IMR-90 (cell line): Measurements from ENCODE around the gene KIF18B. TPM values are rescaled to one million over a fixed set of nuclear protein-coding genes. Genes with fewer than 3 reads are reported as not detected.

Experiments used
- ATAC-seq: fragments of 200-7000 bp; cut with Tn5 transposase; 2 replicates; pipeline ENCODE4 v1.9.1; 2020; ENCODE audit warnings: low read depth, mild to moderate bottlenecking, moderate library complexity
- BruUV-seq: library from RNA; stranded (reverse); fragments of 400-500 nt; replicated peaks from 2 replicates; lab custom pipeline; 2021; lab: Mats Ljungman, UMichigan
- CTCF ChIA-PET: fragments of 300-600 bp; formaldehyde crosslinking; extraction: SDS; loops from one replicate; lab custom pipeline; 2021; ENCODE audit warnings: antibody characterized with exemption; lab: Yijun Ruan, JAX
- POLR2A ChIA-PET: fragments of 300-600 bp; sonication (Branson Sonifier 250); formaldehyde crosslinking; loops from one replicate; lab custom pipeline; 2022; ENCODE audit warnings: antibody characterized with exemption; ENCODE audit not compliant: unreplicated experiment; lab: Charles Lee
- DNase-seq: peaks from one replicate; pipeline ENCODE4 v3.0.0; 2013
- H2AFZ ChIP-seq: replicated peaks from 2 replicates; pipeline ENCODE3; 2013; ENCODE audit warnings: low read length, mild to moderate bottlenecking; ENCODE audit not compliant: poor library complexity
- H2AK5ac ChIP-seq: 2 replicates; pipeline ENCODE4 v1.6.1; 2013; ENCODE audit warnings: low read depth, low read length, inconsistent platforms
- H2AK9ac ChIP-seq: replicated peaks from 2 replicates; pipeline ENCODE3; 2013; ENCODE audit warnings: mild to moderate bottlenecking, low read depth, low read length, moderate library complexity; ENCODE audit not compliant: poor library complexity
- H2BK120ac ChIP-seq: 2 replicates; pipeline ENCODE4 v1.6.1; 2013; ENCODE audit warnings: low read depth, low read length, inconsistent platforms
- H2BK15ac ChIP-seq: 3 replicates; pipeline ENCODE4 v1.6.1; 2013; ENCODE audit warnings: low read depth, low read length, inconsistent platforms
- H2BK20ac ChIP-seq: 2 replicates; pipeline ENCODE4 v1.6.1; 2013; ENCODE audit warnings: low read depth, mild to moderate bottlenecking, inconsistent platforms, low read length, moderate library complexity
- H2BK5ac ChIP-seq: 2 replicates; pipeline ENCODE4 v1.6.1; 2013; ENCODE audit warnings: mild to moderate bottlenecking, low read depth, low read length, inconsistent platforms; ENCODE audit not compliant: poor library complexity, severe bottlenecking
- H3K14ac ChIP-seq: replicated peaks from 2 replicates; pipeline ENCODE4 v1.6.1; 2013; ENCODE audit warnings: low read depth, low read length, inconsistent platforms
- H3K18ac ChIP-seq: 2 replicates; pipeline ENCODE4 v1.6.1; 2013; ENCODE audit warnings: low read depth, low read length, control low read depth
- H3K23ac ChIP-seq: 2 replicates; pipeline ENCODE4 v1.6.1; 2013; ENCODE audit warnings: low read depth, low read length, inconsistent platforms
- H3K27ac ChIP-seq: 2 replicates; pipeline ENCODE4 v1.5.1; 2013; ENCODE audit warnings: mild to moderate bottlenecking, control low read depth, low read length; ENCODE audit not compliant: insufficient read depth
- H3K27me3 ChIP-seq: 2 replicates; pipeline ENCODE4 v1.6.1; 2013; ENCODE audit warnings: low read length; ENCODE audit not compliant: control insufficient read depth, insufficient read depth
- H3K36me3 ChIP-seq: 2 replicates; pipeline ENCODE4 v1.6.1; 2013; ENCODE audit warnings: low read length, mixed read lengths; ENCODE audit not compliant: control insufficient read depth, insufficient read depth
- H3K4ac ChIP-seq: 2 replicates; pipeline ENCODE4 v1.6.1; 2013; ENCODE audit warnings: low read depth, low read length, inconsistent platforms
- H3K4me1 ChIP-seq: 2 replicates; pipeline ENCODE4 v1.6.1; 2013; ENCODE audit warnings: low read length, mixed read lengths; ENCODE audit not compliant: control insufficient read depth, insufficient read depth
- H3K4me2 ChIP-seq: 2 replicates; pipeline ENCODE4 v1.6.1; 2013; ENCODE audit warnings: low read depth, mild to moderate bottlenecking, control low read depth, low read length, moderate library complexity
- H3K4me3 ChIP-seq: 2 replicates; pipeline ENCODE4 v1.5.1; 2013; ENCODE audit warnings: low read depth, mild to moderate bottlenecking, control low read depth, low read length, moderate library complexity; ENCODE audit not compliant: insufficient read depth
- H3K56ac ChIP-seq: 2 replicates; pipeline ENCODE4 v1.6.1; 2013; ENCODE audit warnings: low read length, inconsistent platforms; ENCODE audit not compliant: insufficient read depth; ENCODE audit errors: extremely low read depth
- H3K79me1 ChIP-seq, 2 experiments: 2 replicates each; pipeline ENCODE4 v1.6.1; 2013; ENCODE audit warnings: low read length in 2 of 2, inconsistent platforms in 1 of 2, low read depth in 1 of 2
- H3K9ac ChIP-seq: 2 replicates; pipeline ENCODE4 v1.6.1; 2013; ENCODE audit warnings: low read depth, low read length, control low read depth
- H3K9me1 ChIP-seq: 2 replicates; pipeline ENCODE4 v1.6.1; 2013; ENCODE audit warnings: low read length, inconsistent platforms; ENCODE audit not compliant: insufficient read depth
- H3K9me3 ChIP-seq: 2 replicates; pipeline ENCODE4 v1.6.1; 2013; ENCODE audit warnings: low read length; ENCODE audit not compliant: control insufficient read depth, insufficient read depth
- H4K20me1 ChIP-seq: 2 replicates; pipeline ENCODE4 v1.6.1; 2013; ENCODE audit warnings: low read length, inconsistent platforms; ENCODE audit not compliant: insufficient read depth
- H4K5ac ChIP-seq: 2 replicates; pipeline ENCODE4 v1.6.1; 2013; ENCODE audit warnings: mild to moderate bottlenecking, low read depth, low read length, control low read depth
- H4K8ac ChIP-seq, 2 experiments: 2 replicates each; pipeline ENCODE4 v1.6.1; 2013; ENCODE audit warnings: low read depth in 2 of 2, low read length in 2 of 2, control low read depth in 1 of 2, inconsistent platforms in 1 of 2
- H4K91ac ChIP-seq: 2 replicates; pipeline ENCODE4 v1.6.1; 2013; ENCODE audit warnings: low read depth, low read length, inconsistent platforms; ENCODE audit not compliant: insufficient read depth
- CTCF ChIP-seq: conservative IDR thresholded peaks from 2 replicates; pipeline ENCODE4 v1.5.1; 2012; ENCODE audit warnings: mild to moderate bottlenecking, low read depth, low read length, improper control_type of control experiment
- MXI1 ChIP-seq: IDR thresholded peaks from 2 replicates; pipeline ENCODE4 v1.6.1; 2012; ENCODE audit warnings: low read depth, mild to moderate bottlenecking, low read length, moderate library complexity, borderline replicate concordance
- WGBS, 2 experiments: methylation state at CpG; one replicate each; pipeline versions ENCODE4 v1.1.5 to v1.1.7; 2013; ENCODE audit warnings: missing lambda C conversion rate in 2 of 2; ENCODE audit not compliant: insufficient read length in 1 of 2; ENCODE audit errors: extremely low coverage in 2 of 2; 5-methylcytosine and 5-hydroxymethylcytosine counted together
- dilution Hi-C: fragments of 300-500 bp; cut with HindIII; formaldehyde crosslinking; loops from one replicate; pipeline ENCODE4 v1.14.3; 2018; ENCODE audit warnings: low sequenced_read_pairs; ENCODE audit not compliant: unreplicated experiment
- in situ Hi-C: fragments of 300-500 bp; cut with MboI; formaldehyde crosslinking; loops from 3 replicates; pipeline ENCODE4 v1.14.3; 2019; ENCODE audit warnings: low sequenced_read_pairs, inconsistent platforms, mixed read lengths
- intact Hi-C: fragments of 100-400 bp; cut with micrococcal nuclease; formaldehyde crosslinking; loops from 2 replicates; pipeline ENCODE4 v1.10.0; 2022
- polyA plus RNA-seq, 3 experiments: library from polyadenylated mRNA; depleted of rRNA; stranded (reverse); fragments of >200 nt; gene quantifications; 2 replicates each; pipeline ENCODE4 v1.2.3, GENCODE V29; 2012; ENCODE audit warnings: low replicate concordance in 1 of 3
- total RNA-seq: library from RNA; depleted of rRNA; stranded (reverse); fragments of >200 nt; gene quantifications from 2 replicates; pipeline ENCODE4 v1.2.3, GENCODE V29; 2012

Gene KIF18B
- total and polyA plus RNA-seq, 2 of the 4 experiments (the other 2 are of a cell fraction) = 1.3 to 16.0 TPM

GRCh38 chr17:44933824-44934744 lies 13.5 kb downstream of the KIF18B start:
- H2BK20ac ChIP-seq = no peak overlapping the region
- H2BK5ac ChIP-seq = no peak overlapping the region
- H3K27ac ChIP-seq = no peak overlapping the region
- peak overlapping the region; percentile 70 for H2AK9ac ChIP-seq
- H3K4ac ChIP-seq = no peak overlapping the region
- no peaks in the 10 kb centered on the region; the same call in 1 of the 2 replicates for H4K20me1 ChIP-seq
- H3K14ac ChIP-seq = no peak overlapping the region
- peaks cover 2% of the 10 kb centered on the region; the same call in 1 of the 2 replicates for H3K36me3 ChIP-seq
- TF ChIP-seq MXI1 (no peak), CTCF (no peak)
- H3K4me1 ChIP-seq = no peaks in the 10 kb centered on the region
- POLR2A ChIA-PET = no interaction called here
- no peak overlapping the region for H3K9ac ChIP-seq
- no peak overlapping the region for H2AK5ac ChIP-seq
- in situ Hi-C loops = no loop called here
- H3K4me3 ChIP-seq = no peak overlapping the region
- no peak overlapping the region for H2BK120ac ChIP-seq
- dilution Hi-C loops = no loop called here
- WGBS, 2 experiments = 96% methylated on average over 22 of the region's 34 CpGs; no CpG with 5 or more reads in 1 of the 2 experiments
- H4K91ac ChIP-seq = no peak overlapping the region
- CTCF ChIA-PET = no interaction called here
- intact Hi-C loops = no loop called here
- no TSS peak for BruUV-seq
- no peak overlapping the region for H2BK15ac ChIP-seq
- H3K9me1 ChIP-seq = no peaks in the 10 kb centered on the region; the same call in 1 of the 2 replicates
- no peak overlapping the region for H4K5ac ChIP-seq
- peaks cover 19 to 31% of the 10 kb centered on the region in 2 experiments for H3K79me1 ChIP-seq
- no peaks in the 10 kb centered on the region for H3K9me3 ChIP-seq
- ATAC-seq (no peak), DNase-seq (no peak)
- no peak overlapping the region for H4K8ac ChIP-seq
- H3K23ac ChIP-seq = no peak overlapping the region
- H3K18ac ChIP-seq = no peak overlapping the region
- H3K4me2 ChIP-seq = no peak overlapping the region
- no peak overlapping the region for H3K56ac ChIP-seq
- H3K27me3 ChIP-seq = no peaks in the 10 kb centered on the region
- H2AFZ ChIP-seq = peak overlapping the region; percentile 51
